CD4-positive, alpha-beta T cell treated with Interleukin-15 for 4 hours (primary cell): ENCODE measurements around the gene LYPD6B.

Experiments used
- DNase-seq: peaks from one replicate; pipeline ENCODE4 v3.0.0-alpha.2; 2020; ENCODE audit warnings: low spot score

Gene LYPD6B, protein sequence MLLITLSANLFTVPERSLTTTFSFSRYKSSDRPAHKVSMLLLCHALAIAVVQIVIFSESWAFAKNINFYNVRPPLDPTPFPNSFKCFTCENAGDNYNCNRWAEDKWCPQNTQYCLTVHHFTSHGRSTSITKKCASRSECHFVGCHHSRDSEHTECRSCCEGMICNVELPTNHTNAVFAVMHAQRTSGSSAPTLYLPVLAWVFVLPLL

DNA sequence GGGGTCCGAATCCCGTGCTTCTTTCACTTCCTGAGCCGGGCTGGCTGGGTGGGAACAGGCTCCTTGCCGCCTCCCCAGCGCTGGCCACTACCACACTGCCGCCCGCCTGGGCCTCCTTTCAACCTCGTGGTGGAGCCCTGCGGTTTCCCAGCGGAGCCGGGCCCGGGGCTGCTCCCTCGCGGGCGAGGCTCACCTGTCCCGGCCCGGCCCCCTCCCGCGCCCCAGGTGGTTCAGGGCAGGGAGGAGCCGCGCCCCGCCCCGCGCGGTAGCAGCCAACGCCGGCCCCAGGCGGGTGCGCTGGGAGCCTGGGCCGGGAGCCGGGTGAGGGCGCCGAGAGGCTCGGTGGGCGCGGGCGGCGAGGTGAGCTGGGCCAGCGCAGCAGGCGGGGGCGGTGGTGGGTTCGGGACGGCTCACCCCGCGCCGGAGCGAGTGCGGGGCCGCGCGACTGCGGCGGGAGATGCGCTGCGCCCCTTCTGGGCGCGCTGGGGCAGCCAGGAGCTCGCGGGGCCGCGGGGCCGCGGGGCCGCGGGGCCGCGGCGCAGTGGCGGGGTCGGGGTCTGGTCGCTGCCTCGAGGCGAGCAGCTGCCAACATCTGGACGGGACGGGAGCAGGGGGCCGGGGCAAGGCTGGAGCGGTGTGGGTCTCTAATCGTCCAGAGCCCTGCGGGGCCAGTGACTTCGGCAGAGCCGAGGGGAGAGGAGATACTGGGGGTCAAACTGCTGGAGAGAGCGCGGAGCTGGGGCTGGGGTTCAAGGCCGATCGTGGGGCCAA, at the start of gene LYPD6B:
Gene LYPD6B (plus strand): TSS at position 258 of the 771 bp plus-strand sequence. CDS start 92,250 bp downstream, outside the sequence.
- DNase-seq, result no peak

DNA sequence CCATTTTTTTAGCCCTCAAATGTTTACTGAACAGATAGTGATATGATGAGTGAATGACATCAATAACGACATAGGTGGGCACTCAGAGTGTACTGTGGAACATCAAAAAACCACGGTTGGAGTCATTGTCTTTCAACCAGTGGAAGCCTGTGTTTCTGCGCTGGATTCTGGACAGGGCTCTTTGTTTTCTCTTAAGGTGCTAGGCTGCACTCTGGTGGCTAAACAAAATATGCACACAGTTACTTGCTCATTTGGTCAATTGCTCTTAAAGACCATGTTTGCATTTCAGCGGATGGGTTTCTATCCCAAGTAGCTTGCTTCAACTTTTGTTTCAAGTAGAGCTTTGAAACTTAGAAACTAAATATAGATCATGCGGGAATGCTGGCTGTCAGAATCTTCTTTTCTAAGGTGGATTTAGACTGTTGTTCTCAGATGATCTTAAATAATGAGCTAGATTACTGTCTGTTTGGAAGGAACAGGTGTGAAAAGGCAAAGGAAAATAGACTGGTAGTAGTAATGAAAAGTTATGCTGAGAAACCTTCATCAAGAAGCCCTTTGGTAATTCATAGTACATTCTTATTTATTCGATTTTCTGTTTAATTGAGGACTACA, 48.5 kb upstream of the LYPD6B start:
- DNase-seq, result peak; percentile 56

DNA sequence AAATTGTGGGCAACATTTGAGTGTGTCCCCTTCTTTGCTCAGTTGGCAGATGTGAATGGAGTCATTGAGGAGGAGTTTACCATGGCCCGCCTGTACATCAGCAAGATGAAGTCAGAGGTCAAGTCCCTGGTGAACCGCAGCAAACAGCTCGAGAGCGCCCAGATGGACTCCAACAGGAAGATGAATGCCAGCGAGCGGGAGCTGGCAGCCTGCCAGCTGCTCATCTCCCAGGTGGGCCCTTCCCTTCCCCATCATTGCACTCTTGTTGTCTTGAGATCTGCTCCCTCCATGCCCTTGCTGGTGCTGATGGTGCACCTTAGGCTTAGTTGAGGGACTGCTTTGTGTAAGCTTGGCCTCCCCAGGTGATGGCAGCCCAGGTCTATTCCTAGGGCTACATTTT, 47.5 kb upstream of the LYPD6B start:
- DNase-seq, result no peak

DNA sequence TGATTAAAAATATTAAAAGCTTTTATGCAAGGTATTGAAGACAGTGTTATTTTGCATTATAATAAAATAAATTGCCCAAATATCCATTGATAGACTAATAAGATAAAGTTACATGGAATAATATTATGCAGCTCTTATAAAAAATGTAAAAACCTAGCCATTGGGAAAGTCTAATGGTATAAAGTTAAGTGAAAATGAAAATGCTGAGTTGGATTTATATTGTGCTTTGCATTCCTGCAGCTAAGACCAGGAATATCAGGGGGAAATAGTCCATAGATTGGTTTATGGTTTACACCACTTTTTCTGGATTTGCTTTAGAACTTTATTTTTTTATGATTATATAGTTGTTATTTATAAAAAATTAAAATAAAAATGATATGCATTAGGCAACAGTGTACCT, 46.1 kb upstream of the LYPD6B start:
- DNase-seq, result no peak

DNA sequence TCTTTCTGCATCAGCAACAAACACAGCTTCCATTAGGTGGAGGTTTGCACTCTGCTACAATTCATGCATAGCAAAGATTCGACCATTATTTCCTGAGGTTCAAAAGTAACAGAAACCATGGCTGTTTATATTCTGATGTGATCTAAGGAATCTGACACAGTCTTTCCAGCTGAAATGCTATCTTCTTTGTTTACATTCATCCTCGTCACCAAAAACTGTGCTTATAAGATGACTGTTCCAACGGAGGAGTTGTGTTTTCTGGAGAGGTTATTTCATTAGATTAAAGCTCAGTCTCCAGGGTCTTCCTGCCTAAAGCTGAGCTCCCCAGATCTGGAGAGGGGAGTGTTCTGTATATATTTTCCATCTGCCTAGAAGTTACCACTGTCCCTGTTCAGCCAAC, 45.1 kb upstream of the LYPD6B start:
- no peak for DNase-seq

DNA sequence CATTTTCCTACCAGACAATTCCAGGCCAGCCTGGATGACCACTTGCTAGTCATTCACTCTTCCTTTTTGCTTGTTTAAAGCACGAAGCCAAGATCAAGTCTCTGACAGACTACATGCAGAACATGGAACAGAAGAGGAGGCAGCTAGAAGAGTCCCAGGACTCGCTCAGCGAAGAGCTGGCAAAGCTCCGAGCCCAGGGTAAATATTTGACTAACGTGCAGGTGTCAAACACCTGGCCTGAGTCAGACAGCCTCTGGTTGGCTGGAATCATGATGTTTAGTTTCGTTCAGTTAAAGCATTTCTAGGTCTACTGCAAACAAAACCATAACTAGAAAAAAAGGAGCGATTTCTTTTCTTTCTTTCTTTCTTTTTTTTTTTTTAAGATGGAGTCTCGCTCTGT, 44.2 kb upstream of the LYPD6B start:
- no peak for DNase-seq

DNA sequence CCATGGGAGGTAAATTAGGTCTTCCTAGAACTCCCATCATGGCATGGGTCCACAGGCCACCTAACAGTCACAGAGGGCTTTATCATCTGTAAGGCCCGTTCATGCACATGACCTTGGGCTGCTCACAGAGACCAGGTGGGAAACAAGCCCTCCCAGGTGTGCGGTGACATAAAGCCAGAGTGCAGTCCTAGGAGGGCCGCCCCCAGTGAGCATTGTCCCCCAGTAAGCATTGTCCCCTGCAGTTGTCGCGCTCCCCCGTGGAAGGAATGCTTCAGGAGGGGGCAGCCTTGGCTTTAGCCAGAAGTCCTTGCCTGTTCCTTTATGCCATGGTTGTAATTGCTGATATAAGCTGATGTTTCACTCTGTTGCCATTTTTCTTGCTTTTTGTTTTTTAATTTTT, 41.7 kb upstream of the LYPD6B start:
- DNase-seq, result no peak

DNA sequence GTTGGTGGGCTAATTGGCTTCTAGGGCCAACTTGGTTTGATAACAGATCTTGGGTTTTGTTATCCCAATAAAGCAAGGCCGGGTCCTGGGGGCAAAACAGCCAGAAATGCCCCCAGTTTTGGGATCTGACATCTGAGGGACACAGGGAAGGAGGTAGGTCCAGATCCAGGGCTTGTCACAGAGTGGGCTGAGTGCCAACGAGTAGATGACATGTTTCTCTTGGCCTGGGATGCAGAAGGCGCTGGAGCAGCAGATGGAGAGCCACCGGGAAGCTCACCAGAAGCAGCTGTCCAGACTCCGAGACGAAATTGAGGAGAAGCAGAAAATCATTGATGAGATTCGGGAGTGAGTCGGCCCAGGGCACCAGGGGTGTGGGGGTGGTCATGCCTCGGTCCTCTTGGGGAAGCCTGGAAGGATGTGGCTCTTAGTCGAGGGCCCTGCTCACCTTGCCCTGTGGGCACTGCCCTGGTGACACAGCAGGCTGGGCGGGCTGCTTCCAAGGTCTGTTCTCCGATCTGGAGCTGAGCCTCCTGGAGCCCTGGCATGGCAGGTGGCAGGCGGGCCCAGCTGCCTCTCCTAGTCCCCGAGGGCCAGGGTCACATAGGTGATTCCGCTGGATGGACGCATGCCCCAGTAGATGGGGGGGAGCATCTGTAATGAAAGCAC, 40.2 kb upstream of the LYPD6B start:
- DNase-seq, result no peak

DNA sequence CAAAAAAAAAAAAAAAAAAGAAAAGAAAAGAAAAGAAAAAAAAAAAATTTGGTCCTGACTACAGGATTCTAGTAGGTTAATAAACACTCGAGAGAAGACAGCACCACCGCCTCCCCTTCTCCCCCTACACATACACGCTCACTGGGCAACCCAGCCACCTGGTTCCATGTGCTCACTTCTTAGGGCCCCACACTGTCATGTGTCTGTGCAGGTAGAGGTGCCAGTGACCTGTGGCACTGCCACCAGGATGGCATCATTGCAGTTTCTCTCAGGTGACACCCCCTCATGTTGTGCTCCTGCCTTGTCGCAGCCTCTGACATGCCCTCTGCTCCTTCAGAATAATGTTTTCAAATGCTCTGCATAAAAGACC, 39.7 kb upstream of the LYPD6B start:
- DNase-seq, result no peak

DNA sequence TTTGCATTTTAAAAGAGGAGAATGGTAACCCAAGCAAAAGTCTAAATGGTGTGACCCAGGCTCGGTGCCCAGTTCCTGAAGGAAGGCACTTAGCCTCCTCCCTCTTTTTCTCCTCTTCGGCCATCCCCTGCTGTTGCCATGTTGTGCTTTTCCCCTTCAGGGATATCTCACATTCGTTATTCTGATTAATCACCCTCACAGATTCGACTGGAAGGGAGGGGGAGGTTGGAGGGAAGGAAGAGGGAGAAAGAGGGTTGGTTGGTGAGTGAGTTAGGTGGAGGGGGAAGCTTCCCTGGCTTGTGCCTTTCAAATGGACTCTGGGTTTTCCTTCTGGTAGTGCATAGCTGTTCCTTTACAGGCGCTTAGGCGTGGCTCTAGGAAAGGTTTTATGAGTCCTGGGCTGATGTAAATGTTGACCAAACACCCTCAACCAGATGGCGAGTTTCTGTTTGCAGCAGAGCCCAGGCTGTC, 39.0 kb upstream of the LYPD6B start:
- DNase-seq, result no peak

DNA sequence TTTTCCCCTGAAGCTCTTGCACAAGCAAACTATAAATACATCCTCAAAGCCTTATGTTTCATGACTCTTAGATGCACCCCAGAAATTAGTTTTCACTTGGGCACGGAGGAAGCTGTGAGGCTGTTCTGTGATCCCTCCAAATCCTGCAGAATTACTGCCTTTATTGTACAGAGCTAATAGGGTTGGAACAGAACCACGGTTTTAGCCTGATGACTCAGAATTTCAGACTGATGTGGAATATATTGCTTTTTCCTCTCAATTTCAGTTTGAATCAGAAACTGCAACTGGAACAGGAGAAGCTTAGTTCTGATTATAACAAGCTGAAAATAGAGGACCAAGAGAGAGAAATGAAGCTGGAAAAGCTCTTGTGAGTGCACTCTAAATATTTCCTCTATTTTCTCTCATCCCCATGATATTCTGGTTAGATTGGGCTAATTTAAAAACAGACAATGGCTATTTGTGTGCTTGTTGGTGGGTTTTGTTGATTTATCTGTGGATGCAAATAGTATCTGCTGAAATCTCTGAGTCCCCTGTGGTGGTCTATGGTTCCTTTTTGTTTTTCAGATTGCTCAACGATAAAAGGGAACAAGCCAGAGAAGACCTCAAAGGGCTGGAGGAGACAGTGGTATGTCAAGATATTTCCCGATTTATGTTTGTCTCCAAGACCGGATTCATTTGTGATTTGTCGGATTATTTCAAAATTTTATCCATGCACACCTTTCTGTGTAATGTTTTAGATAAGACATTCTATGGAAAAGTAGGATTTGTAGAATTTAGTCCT, 38.2 kb upstream of the LYPD6B start:
- DNase-seq, result no peak

DNA sequence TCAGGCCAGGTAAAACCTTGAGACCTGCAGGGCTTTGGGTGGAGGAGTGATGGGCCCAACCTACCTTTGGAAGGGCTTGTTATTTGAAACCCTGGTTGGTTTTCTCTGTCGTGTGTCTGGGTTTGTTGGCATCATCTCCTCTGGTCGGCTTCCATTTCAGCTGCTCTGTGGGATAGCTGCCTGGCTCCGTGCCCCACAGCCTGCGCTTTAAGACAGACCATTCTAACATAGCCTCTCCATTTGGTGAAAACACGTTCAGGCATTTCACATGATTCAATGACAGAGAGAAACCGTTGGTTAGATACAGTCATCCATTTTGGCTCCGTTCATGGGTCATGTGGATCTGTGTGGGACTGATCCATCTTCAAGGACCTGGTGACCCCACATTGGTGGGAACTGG, 37.0 kb upstream of the LYPD6B start:
- no peak for DNase-seq

DNA sequence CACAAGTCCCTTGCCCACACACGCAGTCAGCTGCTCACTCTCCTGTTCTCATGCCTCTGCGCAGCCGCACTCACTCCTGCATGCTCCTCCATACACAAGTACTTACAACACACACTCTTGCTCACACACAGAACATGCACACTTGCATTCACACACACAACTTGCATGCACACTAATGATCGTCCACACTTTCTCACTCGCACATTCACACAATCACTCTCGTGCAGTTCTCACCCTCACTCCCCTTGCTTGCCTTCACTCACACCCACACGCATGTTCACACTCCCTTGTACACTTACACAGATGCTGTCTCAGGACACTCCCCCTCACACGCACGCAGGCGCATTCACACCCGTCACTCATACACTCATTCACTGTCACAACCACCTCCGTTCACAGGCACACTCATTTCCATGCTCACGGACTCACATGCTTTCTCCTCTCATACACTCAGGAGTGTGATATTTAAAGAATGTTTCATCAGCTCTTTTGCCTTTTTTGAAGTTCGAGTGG, 36.1 kb upstream of the LYPD6B start:
- no peak for DNase-seq

DNA sequence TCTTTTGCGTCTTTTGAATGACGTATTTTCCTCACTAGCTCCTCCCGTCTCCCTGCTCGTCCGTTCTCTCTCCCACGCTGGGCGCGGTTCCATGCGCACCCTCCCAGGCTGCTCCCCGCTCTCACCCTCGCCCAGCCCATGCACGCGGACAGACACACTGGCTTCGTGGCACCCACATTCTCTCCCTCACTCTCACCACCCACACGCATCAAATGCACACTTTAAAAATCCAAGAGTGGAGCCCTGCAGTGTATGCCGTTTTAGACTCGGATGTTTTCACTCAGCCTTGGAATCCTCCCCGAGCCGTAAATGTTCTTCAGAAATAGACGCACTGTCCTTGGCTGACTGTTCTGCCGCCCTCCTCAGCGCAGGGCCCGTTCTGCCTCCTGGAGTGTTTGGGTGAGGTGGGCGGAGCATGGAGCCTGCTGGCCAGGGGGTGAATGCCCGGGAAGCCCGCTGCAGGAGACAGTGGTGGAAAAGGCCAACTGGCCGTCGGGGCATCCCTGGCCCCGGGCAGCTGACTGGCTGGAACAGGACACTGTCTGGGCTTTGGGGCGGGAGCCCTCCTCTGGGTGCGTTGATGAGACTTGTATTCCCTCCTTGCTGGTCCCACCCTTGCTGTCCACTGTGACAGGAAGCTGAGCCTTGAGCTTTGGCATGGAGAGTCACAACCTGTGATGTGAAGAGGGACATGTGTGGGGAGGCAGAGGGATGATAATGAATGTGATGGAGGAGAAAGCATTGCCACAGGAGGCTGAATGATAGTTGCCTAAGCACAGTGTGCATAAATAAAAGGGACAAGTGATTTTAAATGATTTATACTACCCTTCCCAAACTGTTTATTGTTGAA, 35.4 kb upstream of the LYPD6B start:
- DNase-seq, result no peak

DNA sequence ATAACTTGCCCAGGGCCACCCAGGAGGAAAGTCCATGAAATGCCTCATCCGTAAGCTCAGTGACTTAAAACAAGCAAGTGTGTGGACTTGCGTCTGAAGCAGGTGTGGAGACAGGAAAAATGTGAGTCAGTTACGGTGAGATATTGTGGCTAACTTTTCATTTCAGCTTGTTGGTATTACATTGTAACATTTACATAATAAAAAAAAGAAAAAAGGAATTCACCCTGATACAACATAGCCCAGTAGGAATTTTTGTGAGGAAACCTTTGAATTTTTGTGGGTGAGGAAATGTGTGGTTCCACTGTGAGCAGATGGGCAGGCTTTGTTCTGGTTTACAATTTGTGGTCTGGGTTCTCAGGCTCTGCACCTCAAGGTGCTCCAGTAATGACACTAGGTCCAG, 33.7 kb upstream of the LYPD6B start:
- no peak for DNase-seq

DNA sequence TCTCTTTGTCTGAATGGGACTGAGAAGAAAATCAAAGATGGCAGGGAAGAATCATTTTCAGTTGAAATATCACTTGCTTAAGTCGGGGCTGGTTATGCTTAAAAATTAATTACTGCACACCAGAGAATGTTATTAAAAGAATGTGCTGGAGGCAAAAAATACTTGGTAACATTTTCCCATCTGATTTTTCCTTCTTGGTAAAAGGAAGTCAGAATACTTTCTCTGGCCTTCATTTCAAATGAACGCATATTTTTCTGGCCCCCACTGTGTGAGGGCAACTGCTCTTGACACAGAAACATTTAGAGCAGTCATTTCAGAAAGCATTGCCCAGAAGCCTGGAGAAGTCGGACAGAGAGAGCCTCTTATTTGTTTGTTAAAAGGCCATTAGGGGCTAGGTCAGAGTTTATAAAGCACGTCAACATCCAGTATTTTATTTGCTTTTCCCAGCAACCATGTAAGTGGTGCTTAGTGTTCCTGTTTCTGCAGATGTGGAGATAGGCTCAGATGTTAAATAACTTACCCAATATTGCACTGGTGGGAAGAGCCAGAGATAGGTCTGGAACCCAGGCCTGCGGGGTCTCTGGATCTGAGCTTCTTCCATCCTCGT, 32.9 kb upstream of the LYPD6B start:
- DNase-seq, result no peak

DNA sequence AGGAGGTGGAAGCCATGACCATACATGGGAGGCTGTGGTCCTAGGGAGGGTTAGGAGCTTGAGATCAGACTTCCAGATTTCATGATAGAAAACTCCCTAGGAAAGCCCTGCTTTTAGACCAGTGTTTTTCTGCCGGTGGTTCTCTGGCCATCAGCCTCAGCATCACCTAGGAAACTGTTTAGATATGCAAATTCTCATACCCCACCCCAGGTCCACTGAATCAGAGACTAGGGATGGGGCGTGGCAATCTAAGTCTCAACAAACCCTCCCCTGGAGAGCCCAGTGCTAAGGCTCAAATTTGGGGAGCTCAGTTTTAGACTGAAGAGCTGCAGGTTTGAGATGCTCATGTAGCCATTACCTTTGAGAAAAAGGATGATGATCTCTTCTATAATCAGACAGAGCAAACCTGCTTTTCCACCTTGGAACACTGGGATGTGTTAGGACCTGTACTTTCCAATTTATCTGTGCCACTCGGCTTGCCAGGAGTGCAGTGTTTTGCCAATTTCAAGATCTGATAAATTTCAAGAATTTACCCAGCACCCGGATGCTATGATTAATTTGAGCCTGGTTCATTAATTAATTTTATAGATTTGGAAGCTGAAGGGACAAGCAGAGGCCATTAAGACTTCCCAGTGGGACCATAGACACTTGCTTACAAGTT, 31.5 kb upstream of the LYPD6B start:
- DNase-seq, result no peak

DNA sequence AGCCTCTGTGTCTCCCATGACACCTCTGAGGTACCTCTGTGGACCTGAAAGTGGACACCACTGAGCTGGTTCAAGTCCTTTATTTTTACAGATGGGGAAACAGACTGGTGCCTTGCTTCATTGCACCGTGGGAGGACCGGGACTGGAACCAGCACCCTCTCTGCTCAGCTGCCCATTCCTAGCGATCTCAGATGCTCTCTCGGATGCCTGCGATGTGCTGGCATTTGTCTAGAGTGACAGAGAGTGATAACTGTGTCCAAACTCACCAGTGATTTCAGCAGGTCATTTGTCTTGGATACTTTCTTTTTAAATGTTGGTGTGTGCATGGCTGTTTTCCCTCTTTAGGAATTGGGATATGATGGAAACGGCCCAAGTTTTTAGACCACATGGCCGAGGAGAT, 30.1 kb upstream of the LYPD6B start:
- no peak for DNase-seq

DNA sequence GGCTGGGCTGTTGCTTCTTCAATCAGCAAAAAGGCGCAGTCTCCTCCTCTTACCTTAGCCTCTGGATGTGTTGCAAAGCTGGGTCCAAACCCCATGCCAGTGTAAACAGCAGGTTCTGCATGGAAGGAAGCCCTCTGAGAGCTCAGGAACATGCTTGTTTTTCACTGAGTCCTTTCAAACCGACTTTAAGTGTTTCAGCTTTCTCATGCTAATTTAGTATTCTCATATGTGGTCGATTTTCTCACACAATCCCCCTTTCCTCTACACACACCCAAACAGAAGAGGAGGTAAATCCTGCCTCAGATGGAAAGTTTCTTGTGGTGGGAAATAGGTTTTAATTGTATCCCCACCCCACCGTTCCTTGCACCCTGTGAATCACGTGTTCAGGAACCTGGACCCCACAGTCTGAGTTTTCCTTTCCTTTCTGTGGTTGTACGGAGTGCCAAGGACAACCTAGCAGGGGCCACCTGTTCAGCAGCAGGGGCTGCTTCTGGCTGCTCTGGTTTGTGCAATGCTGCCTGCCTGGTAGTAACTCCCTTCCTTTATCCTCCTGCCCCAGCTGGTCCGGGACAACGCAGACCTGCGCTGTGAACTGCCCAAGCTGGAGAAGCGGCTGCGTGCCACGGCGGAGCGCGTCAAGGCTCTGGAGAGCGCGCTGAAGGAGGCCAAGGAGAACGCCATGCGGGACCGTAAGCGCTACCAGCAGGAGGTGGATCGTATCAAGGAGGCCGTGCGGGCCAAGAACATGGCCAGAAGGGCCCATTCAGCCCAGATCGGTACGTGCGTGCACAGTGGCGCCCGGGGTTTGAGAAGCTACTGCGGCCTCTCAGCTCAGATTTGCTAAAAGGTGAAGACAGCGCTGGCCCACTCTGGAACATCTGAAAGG, 28.7 kb upstream of the LYPD6B start:
- no peak for DNase-seq
